Astrocyte (in vitro differentiated cells and primary cell): Measurements from ENCODE around the gene PLXNC1. TPM values are rescaled to one million over a fixed set of nuclear protein-coding genes. Genes with fewer than 3 reads are reported as not detected.

Experiments used
- DNase-seq: peaks from one replicate; pipeline ENCODE4 v3.0.0-alpha.2; 2010; ENCODE audit warnings: low read depth
- FAIRE-seq: peaks from 2 replicates; lab custom pipeline; 2011; peaks lifted over from hg19 to GRCh38; lab: Jason Lieb, UNC
- H2AFZ ChIP-seq: 2 replicates; pipeline ENCODE4 v1.6.0; 2012; ENCODE audit warnings: low read depth, low read length, inconsistent platforms
- H3K27ac ChIP-seq: 2 replicates; pipeline ENCODE4 v1.5.1; 2011; ENCODE audit warnings: low read depth, low read length, inconsistent platforms
- H3K27me3 ChIP-seq: 2 replicates; pipeline ENCODE4 v1.6.0; 2011; ENCODE audit warnings: low read length, inconsistent platforms; ENCODE audit not compliant: insufficient read depth
- H3K36me3 ChIP-seq: 2 replicates; pipeline ENCODE4 v1.5.1; 2011; ENCODE audit warnings: low read length, inconsistent platforms; ENCODE audit not compliant: insufficient read depth
- H3K4me1 ChIP-seq: 2 replicates; pipeline ENCODE4 v1.5.1; 2011; ENCODE audit warnings: low read length, inconsistent platforms; ENCODE audit not compliant: insufficient read depth
- H3K4me2 ChIP-seq: 2 replicates; pipeline ENCODE4 v1.6.0; 2012; ENCODE audit warnings: low read length, inconsistent platforms
- H3K4me3 ChIP-seq: 2 replicates; pipeline ENCODE4 v1.5.1; 2011; ENCODE audit warnings: low read depth, mild to moderate bottlenecking, low read length, inconsistent platforms; ENCODE audit not compliant: insufficient read depth
- H3K79me2 ChIP-seq: 2 replicates; pipeline ENCODE4 v1.6.0; 2012; ENCODE audit warnings: mild to moderate bottlenecking, low read length, inconsistent platforms; ENCODE audit not compliant: insufficient read depth
- H3K9ac ChIP-seq: 2 replicates; pipeline ENCODE4 v1.6.0; 2012; ENCODE audit warnings: mild to moderate bottlenecking, low read length, inconsistent platforms
- H3K9me3 ChIP-seq: 2 replicates; pipeline ENCODE4 v1.5.1; 2012; ENCODE audit warnings: low read depth, mild to moderate bottlenecking, low read length, inconsistent platforms; ENCODE audit not compliant: insufficient read depth
- H4K20me1 ChIP-seq: 2 replicates; pipeline ENCODE4 v1.6.0; 2012; ENCODE audit warnings: low read length, inconsistent platforms; ENCODE audit not compliant: insufficient read depth
- H3K27ac Mint-ChIP-seq: one replicate; pipeline ENCODE4 v1.8.0; 2021; ENCODE audit warnings: mild to moderate bottlenecking, mixed read lengths; ENCODE audit not compliant: unreplicated experiment
- H3K27me3 Mint-ChIP-seq: one replicate; pipeline ENCODE4 v1.8.0; 2021; ENCODE audit warnings: low read depth, mixed read lengths; ENCODE audit not compliant: unreplicated experiment
- H3K36me3 Mint-ChIP-seq: one replicate; pipeline ENCODE4 v1.8.0; 2021; ENCODE audit warnings: low read depth, mixed read lengths; ENCODE audit not compliant: unreplicated experiment
- H3K4me1 Mint-ChIP-seq: one replicate; pipeline ENCODE4 v1.8.0; 2021; ENCODE audit warnings: low read depth, mixed read lengths; ENCODE audit not compliant: unreplicated experiment
- H3K4me3 Mint-ChIP-seq: one replicate; pipeline ENCODE4 v1.8.0; 2021; ENCODE audit warnings: mild to moderate bottlenecking, moderate library complexity, mixed read lengths; ENCODE audit not compliant: unreplicated experiment
- H3K9me3 Mint-ChIP-seq: one replicate; pipeline ENCODE4 v1.8.0; 2021; ENCODE audit warnings: mild to moderate bottlenecking, mixed read lengths; ENCODE audit not compliant: unreplicated experiment
- CTCF ChIP-seq: IDR thresholded peaks from 2 replicates; pipeline ENCODE4 v1.5.1; 2011; ENCODE audit warnings: low read depth, mild to moderate bottlenecking, inconsistent platforms, low read length, moderate library complexity; ENCODE audit not compliant: insufficient read depth
- EZH2 ChIP-seq: IDR thresholded peaks from 2 replicates; pipeline ENCODE4 v1.6.1; 2012; ENCODE audit warnings: mild to moderate bottlenecking, low read length, inconsistent platforms; ENCODE audit not compliant: insufficient read depth
- total RNA-seq: library from RNA; stranded (reverse); gene quantifications from 2 replicates; pipeline ENCODE4 v1.2.1, GENCODE V29; 2021

The PLXNC1 gene
- total RNA-seq, 1 donor from 2014 or later, result 6.9 TPM

DNA sequence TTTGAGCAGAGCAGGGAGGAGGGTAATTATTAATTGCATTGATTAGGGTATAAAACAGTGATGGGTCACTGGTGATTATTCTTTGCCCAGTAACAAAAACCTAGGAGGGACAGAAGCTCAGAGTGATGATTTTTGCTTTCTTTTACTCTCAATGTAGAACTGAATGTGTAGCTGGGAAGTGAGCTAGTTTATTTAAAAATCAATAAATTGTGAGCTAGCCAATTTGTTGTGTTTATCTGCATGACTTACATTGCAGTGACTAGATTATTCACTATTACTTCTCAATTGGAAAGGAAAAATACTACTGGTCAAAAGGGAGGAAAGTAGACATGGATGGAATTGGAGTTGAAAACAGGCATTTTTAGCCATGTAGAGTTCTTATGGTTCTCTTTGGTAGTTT is 107.1 kb downstream of the PLXNC1 start:
- DNase-seq (no peak), FAIRE-seq (no peak)
- Histone ChIP-seq H2AFZ (no peak overlapping the region), H3K4me2 (no peak overlapping the region), H3K36me3 (no peaks in the 10 kb centered on the region), H3K79me2 (no peaks in the 10 kb centered on the region), H3K4me3 (no peak overlapping the region), H3K4me1 (no peaks in the 10 kb centered on the region), H3K27me3 (peaks cover 8% of the 10 kb centered on the region), H3K9me3 (no peaks in the 10 kb centered on the region), H4K20me1 (no peaks in the 10 kb centered on the region), H3K9ac (no peak overlapping the region), H3K27ac (no peak overlapping the region)
- Mint-ChIP-seq H3K36me3 (peaks cover 4% of the 10 kb centered on the region), H3K4me3 (no peak overlapping the region), H3K27me3 (no peaks in the 10 kb centered on the region), H3K27ac (no peak overlapping the region), H3K9me3 (no peaks in the 10 kb centered on the region), H3K4me1 (no peaks in the 10 kb centered on the region)
- no peak for TF ChIP-seq EZH2
- TF ChIP-seq CTCF, result no peak

GRCh38 chr12:94258593-94258992 is 110.2 kb downstream of the PLXNC1 start:
- Histone ChIP-seq H3K4me2 (no peak overlapping the region), H4K20me1 (no peaks in the 10 kb centered on the region), H3K27ac (no peak overlapping the region), H3K79me2 (no peaks in the 10 kb centered on the region), H3K9ac (no peak overlapping the region), H3K4me1 (peaks cover 9% of the 10 kb centered on the region), H2AFZ (no peak overlapping the region), H3K27me3 (peaks cover 8% of the 10 kb centered on the region), H3K4me3 (no peak overlapping the region), H3K9me3 (no peaks in the 10 kb centered on the region), H3K36me3 (no peaks in the 10 kb centered on the region)
- DNase-seq (no peak), FAIRE-seq (no peak)
- H3K4me3 Mint-ChIP-seq, result no peak overlapping the region
- peaks cover 6% of the 10 kb centered on the region for H3K36me3 Mint-ChIP-seq
- H3K27ac Mint-ChIP-seq, result no peak overlapping the region
- no peaks in the 10 kb centered on the region for H3K27me3 Mint-ChIP-seq
- H3K9me3 Mint-ChIP-seq, result no peaks in the 10 kb centered on the region
- peaks cover 18% of the 10 kb centered on the region for H3K4me1 Mint-ChIP-seq
- TF ChIP-seq EZH2 (no peak), CTCF (no peak)

- peaks cover 13% of the 10 kb centered on the region for H3K4me1 ChIP-seq
- no peak overlapping the region for H3K27ac ChIP-seq
- TF ChIP-seq EZH2 (no peak), CTCF (no peak)
- H3K27me3 ChIP-seq, result peaks cover 6% of the 10 kb centered on the region
- Mint-ChIP-seq H3K36me3 (peaks cover 6% of the 10 kb centered on the region), H3K4me1 (peaks cover 28% of the 10 kb centered on the region), H3K27ac (no peak overlapping the region), H3K9me3 (no peaks in the 10 kb centered on the region), H3K4me3 (no peak overlapping the region), H3K27me3 (no peaks in the 10 kb centered on the region)
- H3K79me2 ChIP-seq, result no peaks in the 10 kb centered on the region
- H2AFZ ChIP-seq, result no peak overlapping the region
- H3K4me2 ChIP-seq, result no peak overlapping the region
- H4K20me1 ChIP-seq, result no peaks in the 10 kb centered on the region
- H3K4me3 ChIP-seq, result no peak overlapping the region
- no peak overlapping the region for H3K9ac ChIP-seq
- FAIRE-seq (no peak), DNase-seq (no peak)
- no peaks in the 10 kb centered on the region for H3K9me3 ChIP-seq
- H3K36me3 ChIP-seq, result no peaks in the 10 kb centered on the region
These were observed 111.6 kb downstream of the PLXNC1 start for GRCh38 chr12:94260017-94260416.
